AG04450 (cell line): Measurements from ENCODE around the gene TIAM1. TPM values are rescaled to one million over a fixed set of nuclear protein-coding genes. Genes with fewer than 3 reads are reported as not detected.

Experiments
- CTCF ChIA-PET: fragments of 300-600, 350-600 bp; formaldehyde crosslinking; extraction: SDS; loops from one replicate; lab custom pipeline; 2022; ENCODE audit warnings: antibody characterized with exemption, inconsistent platforms; lab: Charles Lee
- POLR2A ChIA-PET: fragments of 350-600 bp; formaldehyde crosslinking; extraction: SDS; loops from one replicate; lab custom pipeline; 2021; ENCODE audit warnings: antibody characterized with exemption, inconsistent platforms; lab: Yijun Ruan, JAX
- DNase-seq: peaks from one replicate; pipeline ENCODE4 v3.0.0-alpha.2; 2011; ENCODE audit warnings: low read depth, low spot score
- H3K27ac ChIP-seq: one replicate; pipeline ENCODE4 v1.5.1; 2012; ENCODE audit warnings: low read depth, low read length, control low read depth
- H3K27me3 ChIP-seq: one replicate; pipeline ENCODE4 v1.6.0; 2012; ENCODE audit warnings: low read length; ENCODE audit not compliant: control insufficient read depth, insufficient read depth
- H3K4me3 ChIP-seq: 2 replicates; pipeline ENCODE4 v1.5.1; 2011; ENCODE audit warnings: mild to moderate bottlenecking, low read depth, low read length, control low read depth
- H3K9me3 ChIP-seq: 2 replicates; pipeline ENCODE4 v1.5.1; 2012; ENCODE audit warnings: low read length; ENCODE audit not compliant: control insufficient read depth, insufficient read depth
- polyA plus RNA-seq: library from polyadenylated mRNA; depleted of rRNA; stranded (reverse); fragments of >200 nt; gene quantifications from 2 replicates; pipeline ENCODE4 v1.2.3, GENCODE V29; 2011
- TF ChIP-seq, protein P1 (sequence below): IDR thresholded peaks from 2 replicates; pipeline ENCODE4 v1.5.1; 2011; ENCODE audit warnings: low read depth, low read length, control low read depth, inconsistent platforms

Gene TIAM1
- polyA plus RNA-seq, 1 experiment = 2.1 TPM

DNA sequence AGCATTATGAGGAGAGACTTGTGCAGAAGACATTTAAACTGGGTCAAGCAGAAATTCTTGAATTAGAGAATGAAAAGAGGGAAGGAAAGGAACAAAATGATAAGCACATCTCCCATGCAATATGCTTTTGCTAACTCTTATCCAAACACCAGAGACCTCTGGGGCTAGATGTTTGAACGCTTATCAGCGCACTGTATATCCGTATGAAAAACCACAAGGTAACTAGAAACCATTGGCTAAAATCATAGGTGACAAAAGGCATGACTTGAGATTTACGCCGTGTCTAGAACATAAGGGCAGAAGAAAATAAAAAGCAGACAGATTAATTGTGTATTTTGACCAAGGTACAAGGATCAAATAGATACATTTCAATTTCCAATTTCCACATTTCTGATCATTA is 38.0 kb upstream of the TIAM1 start:
- POLR2A ChIA-PET = no interaction called here
- Histone ChIP-seq H3K27me3 (peaks cover 2% of the 10 kb centered on the region), H3K9me3 (no peaks in the 10 kb centered on the region), H3K4me3 (no peak overlapping the region), H3K27ac (no peak overlapping the region)
- CTCF ChIA-PET = no interaction called here
- TF ChIP-seq, protein P1, sequence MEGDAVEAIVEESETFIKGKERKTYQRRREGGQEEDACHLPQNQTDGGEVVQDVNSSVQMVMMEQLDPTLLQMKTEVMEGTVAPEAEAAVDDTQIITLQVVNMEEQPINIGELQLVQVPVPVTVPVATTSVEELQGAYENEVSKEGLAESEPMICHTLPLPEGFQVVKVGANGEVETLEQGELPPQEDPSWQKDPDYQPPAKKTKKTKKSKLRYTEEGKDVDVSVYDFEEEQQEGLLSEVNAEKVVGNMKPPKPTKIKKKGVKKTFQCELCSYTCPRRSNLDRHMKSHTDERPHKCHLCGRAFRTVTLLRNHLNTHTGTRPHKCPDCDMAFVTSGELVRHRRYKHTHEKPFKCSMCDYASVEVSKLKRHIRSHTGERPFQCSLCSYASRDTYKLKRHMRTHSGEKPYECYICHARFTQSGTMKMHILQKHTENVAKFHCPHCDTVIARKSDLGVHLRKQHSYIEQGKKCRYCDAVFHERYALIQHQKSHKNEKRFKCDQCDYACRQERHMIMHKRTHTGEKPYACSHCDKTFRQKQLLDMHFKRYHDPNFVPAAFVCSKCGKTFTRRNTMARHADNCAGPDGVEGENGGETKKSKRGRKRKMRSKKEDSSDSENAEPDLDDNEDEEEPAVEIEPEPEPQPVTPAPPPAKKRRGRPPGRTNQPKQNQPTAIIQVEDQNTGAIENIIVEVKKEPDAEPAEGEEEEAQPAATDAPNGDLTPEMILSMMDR = no peak
- DNase-seq = no peak

GRCh38 chr21:31376301-31376700 is 32.2 kb upstream of the TIAM1 start:
- POLR2A ChIA-PET = no interaction called here
- Histone ChIP-seq H3K9me3 (no peaks in the 10 kb centered on the region), H3K4me3 (no peak overlapping the region), H3K27ac (no peak overlapping the region), H3K27me3 (peaks cover 4% of the 10 kb centered on the region)
- DNase-seq = no peak
- TF ChIP-seq, protein P1 = no peak
- CTCF ChIA-PET = interaction anchor here (0.6 to 1.2 kb wide), 3 partner anchors 11 to 204 kb away, joined by 4 to 6 read pairs (median 6); no protein-coding TSS in a partner anchor

GRCh38 chr21:31374395-31374794 is 30.3 kb upstream of the TIAM1 start:
- no peak overlapping the region for H3K4me3 ChIP-seq
- no peak overlapping the region for H3K27ac ChIP-seq
- ChIA-PET CTCF (no interaction called here), POLR2A (no interaction called here)
- TF ChIP-seq, protein P1 = no peak
- no peak for DNase-seq
- H3K9me3 ChIP-seq = no peaks in the 10 kb centered on the region
- peaks cover 4% of the 10 kb centered on the region for H3K27me3 ChIP-seq

GRCh38 chr21:31372471-31372765 is 28.4 kb upstream of the TIAM1 start:
- TF ChIP-seq, protein P1 = no peak
- no peaks in the 10 kb centered on the region for H3K9me3 ChIP-seq
- ChIA-PET CTCF (no interaction called here), POLR2A (no interaction called here)
- H3K27ac ChIP-seq = no peak overlapping the region
- H3K27me3 ChIP-seq = peaks cover 4% of the 10 kb centered on the region
- no peak for DNase-seq
- no peak overlapping the region for H3K4me3 ChIP-seq

DNA sequence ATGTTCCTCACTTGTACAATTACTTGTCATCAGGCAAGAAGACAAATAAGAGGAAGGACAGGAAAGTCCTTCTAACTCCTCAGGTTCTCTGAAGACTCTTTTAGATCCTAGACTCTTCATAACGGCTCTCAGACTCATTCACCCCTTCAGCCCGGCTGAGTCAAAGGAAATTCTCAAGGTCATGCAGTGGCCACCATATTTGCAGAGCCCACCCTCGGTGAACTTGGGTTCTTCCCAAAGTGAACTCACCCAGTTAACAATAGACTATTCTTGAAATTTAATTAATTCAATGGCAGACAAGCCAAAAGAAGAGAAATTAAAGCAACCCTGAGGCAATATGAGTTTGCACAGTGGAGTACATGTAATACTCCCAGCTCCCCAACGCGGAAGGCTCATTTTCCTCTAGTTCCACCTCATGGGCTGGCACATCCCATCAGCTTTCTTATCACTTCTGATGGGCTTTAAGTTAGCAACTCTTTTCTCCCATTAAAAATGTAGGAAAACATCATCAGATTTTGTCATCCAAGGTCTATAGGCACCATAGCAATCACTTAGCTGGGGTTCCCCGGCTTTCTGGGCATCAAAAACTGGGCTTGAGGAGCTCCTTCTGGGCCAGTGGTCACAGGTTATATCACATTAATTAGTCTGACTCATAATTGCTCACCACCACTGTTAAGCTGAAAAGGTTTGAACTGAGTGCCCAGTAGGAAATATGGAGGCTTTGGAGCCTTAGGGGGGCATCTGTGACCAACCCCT is 27.8 kb upstream of the TIAM1 start:
- Histone ChIP-seq H3K27ac (no peak overlapping the region), H3K9me3 (no peaks in the 10 kb centered on the region), H3K27me3 (peaks cover 4% of the 10 kb centered on the region), H3K4me3 (no peak overlapping the region)
- ChIA-PET POLR2A (no interaction called here), CTCF (interaction anchor here (1.4 kb wide), 1 partner anchor 232 kb away, joined by 4 read pairs; no protein-coding TSS in a partner anchor)
- TF ChIP-seq, protein P1 = no peak
- DNase-seq = no peak
